GM21529 (cell line): ENCODE measurements around the gene TNFAIP8L3.

Source experiments
- ATAC-seq: cut with Tn5 transposase; IDR thresholded peaks from one replicate; pipeline ENCODE4 v1.9.1; 2021; ENCODE audit not compliant: unreplicated experiment

Gene TNFAIP8L3

GRCh38 chr15:51007131-51007666, 87.5 kb downstream of the TNFAIP8L3 start:
- ATAC-seq = no peak
